GM20431 (cell line): ENCODE measurements around the gene ACOT8.
"Not testable (repeated sequence)": the region's sequence is repeated elsewhere in the genome, so short reads cannot be mapped to it uniquely, and the experiment has no call there.

Experiments used
- in situ Hi-C: fragments of 300-500 bp; cut with MseI, MboI; formaldehyde crosslinking; loops from one replicate; pipeline ENCODE4 v1.15.0; 2020; ENCODE audit warnings: low sequenced_read_pairs; ENCODE audit not compliant: unreplicated experiment

ACOT8 gene

DNA sequence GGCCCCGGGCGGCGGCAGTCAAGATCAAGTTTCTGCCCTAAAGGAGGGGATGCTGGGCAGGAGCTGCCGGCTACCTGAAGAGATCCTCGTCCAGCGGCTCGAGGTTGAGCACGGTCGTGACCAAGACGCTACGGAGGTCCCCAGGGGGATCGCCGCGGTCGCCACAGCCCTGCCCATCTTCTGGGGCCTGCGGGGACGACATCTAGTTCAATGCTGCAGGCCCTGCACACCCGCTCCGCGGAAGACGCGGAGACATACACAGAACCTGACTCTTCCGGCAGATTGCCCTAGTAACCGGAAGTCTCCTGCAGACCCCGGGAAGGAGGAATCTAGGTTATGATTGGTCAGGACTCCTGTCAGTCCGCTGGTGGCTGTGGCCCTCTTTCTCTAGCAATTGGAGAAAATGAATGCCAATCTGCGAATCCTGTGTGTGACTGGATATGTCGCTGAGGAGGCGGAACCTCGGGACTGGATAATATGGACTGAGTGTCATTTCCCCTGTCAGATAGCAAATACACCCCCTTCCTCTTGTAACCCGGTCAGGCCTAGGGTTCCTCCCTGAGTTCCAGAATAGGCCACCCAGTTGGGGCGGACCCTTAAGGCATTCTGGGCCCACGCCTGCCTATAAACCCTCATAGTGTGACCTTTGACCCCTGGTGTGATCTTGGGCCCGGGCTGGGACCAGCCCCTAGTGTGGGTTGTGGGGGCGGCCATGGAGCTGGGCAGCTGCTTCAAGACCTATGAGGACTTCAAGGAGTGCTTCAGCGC is at the start of gene ACOT8, which contains the start of gene ZSWIM3:
Gene ACOT8, minus strand, starts transcription at position 279 of the 768 bp plus-strand sequence. Its CDS starts 77 bp downstream, at position 202.
Gene ZSWIM3, plus strand, starts transcription at position 501 of the 768 bp plus-strand sequence. Its CDS starts 212 bp downstream, at position 713.
- in situ Hi-C loops, result no loop called here

DNA sequence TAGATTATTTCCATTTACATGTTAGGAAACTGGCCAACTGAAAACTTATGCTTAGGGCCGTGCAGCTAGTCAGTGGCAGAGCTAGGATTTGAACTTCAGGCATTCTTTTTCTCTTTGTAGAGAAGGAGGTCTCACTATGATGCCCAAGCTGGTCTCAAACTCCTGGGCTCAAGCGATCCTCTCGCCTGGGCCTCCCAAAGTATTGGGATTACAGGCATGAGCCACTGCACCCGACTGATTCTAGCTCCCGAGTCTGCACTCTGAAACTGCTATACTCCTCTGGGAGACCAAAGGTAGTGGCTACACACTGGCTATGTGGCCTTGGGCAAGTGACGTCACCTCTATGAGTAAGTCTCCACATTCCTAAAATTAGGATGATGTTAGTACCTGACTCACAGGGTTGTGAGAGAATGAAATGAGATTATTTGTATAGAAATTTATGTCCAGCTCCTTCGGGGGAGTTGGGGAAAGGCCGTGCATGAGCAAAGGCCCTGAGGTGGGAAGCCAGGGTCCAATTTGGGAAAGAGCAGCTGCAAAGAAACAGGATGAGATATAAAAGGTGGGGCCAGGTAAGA is 48.4 kb upstream of the ACOT8 start:
- in situ Hi-C loops, result no loop called here

DNA sequence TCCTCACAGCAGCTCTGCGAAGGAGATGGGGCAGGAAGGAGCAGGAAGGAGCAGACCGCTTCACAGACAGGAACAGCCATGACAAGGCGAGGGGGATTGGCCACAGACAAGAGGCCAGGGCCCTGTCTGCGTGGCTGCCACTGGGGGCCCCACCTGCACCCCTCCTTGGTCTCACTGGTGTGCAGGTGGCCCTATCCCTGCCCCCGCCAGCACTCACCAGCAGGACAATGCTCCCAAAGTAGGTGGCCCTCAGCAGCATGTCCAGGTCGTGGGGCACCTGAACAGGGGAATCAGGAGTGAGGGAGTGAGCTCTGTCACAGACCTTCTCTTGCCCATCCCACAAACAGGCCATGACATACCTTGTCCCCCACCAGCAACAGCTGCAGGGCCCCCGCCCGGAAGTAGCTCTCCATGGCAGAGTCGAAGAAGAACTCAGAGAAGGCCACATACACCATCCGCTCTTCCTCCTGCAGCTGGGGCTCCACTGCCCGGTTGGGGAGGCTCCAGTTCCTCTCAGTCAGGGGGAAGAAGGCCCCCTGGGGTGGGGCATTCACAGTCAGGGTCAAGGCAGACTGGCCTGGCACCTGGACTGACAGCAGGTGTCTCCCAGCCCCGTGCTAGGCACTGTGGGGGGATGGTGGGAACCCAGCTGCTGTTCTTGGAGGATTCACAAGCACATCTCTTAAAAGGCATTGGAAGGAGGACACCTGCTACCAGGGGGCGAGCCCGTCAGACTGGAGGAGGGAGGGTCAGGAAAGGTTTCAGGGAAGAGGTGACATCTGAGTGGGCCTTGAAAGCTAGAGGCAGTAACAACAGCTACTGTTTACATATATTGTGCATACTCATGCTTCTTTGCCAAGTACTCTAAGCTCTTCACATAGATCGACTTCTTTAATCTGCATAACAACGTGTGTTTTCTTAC is 47.7 kb upstream of the ACOT8 start:
- in situ Hi-C loops, result no loop called here

DNA sequence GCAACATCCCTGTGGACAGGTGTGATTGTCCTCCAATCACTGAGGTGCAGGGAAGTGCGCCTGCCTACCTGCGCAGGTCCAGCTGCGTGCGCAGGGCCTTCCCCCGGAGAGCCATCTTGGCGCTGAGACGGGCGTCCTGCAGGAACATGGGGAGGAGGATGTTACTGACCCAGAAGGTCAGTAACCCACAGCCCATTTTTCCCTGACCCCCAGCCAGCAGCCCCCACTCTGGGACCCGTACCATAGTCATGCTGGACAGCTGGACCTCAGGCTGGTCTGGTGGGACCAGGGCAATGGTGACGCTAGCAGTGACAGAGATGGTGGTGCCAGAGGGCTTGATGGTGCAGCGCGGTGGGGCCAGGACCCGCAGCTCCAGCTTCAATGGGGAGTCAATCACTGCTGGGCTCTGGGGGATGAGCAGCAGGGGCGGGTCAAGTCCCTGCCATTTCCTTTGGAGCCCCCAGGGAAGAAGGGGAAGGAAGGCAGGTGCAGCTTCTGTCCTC is 45.1 kb upstream of the ACOT8 start:
- in situ Hi-C loops, result no loop called here

DNA sequence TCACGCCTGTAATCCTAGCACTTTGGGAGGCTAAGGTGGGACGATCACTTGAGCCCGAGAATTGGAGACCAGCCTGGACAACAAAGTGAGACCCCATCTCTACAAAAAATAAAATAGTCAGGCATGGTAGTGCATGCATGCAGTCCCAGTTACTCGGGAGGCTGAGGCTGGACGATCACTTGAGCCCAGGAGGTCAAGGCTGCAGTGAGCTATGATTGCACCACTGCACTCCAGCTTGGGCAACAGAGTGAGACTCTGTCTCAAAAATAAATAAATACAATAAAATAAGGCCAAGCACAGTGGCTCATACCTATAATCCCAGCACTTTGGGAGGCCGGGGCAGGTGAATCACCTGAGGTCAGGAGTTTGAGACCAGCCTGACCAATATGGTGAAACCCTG is 44.1 kb upstream of the ACOT8 start:
- in situ Hi-C loops, result not testable (repeated sequence)

DNA sequence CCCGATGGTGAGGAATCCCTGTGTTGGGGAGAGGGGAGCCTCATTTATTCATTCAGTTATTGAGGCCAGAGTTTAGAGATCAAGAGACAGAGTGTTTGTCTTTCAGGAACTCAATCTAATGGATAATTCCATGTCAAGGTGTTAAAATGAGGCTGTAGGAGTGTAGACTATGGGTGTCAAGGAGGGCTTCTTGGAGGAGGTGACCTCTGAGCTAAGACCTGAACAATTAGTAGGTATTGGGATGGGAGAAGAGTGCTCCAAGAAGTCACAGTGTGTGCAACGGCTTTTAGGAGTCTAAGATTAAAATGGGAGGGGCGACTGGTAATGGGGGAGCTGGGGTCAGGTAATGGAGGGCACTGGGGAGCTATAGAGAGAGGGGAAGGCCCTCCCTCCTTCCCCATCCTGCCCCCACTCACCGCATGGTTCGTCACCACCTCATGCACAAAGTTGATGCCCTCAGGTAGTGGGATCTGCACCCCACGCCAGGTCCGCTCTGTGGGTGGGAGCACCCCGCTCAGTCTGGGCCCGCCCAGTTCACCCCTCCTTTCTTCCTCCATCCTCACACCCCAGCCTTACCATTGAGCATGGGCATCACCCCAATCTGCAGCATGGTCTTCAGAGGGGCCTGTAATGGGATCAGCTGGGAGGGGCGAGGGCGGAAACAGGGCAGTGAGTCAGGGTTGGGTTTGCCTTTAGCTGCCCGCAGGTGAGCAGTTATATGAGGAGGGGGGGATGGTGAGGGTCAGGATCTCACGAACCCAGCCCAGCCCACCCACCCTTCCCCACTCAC is 42.0 kb upstream of the ACOT8 start:
- in situ Hi-C loops, result no loop called here

DNA sequence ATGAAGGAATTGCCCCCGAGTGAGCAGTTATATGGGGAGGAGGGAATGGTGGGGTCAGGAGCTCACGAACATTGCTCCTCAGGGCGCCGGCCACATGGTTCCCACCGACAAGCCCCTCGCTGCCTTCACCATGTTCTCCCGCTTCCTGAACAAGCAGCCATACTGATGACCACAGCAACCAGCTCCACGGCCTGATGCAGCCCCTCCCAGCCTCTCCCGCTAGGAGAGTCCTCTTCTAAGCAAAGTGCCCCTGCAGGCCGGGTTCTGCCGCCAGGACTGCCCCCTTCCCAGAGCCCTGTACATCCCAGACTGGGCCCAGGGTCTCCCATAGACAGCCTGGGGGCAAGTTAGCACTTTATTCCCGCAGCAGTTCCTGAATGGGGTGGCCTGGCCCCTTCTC is 41.1 kb upstream of the ACOT8 start:
- in situ Hi-C loops, result no loop called here

DNA sequence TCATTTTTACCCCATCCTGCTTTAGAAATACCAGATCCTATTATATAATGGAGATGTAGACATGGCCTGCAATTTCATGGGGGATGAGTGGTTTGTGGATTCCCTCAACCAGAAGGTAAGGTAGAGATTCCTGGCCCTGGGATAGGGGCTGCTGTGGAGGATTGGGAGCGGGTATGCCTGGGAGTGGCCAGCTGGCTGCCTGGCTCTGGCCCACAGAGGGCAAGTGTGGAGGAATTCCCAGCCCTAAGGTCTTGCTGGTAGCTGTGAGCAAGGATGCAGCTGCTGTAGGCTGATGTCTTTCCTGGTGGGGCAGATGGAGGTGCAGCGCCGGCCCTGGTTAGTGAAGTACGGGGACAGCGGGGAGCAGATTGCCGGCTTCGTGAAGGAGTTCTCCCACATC is 40.5 kb upstream of the ACOT8 start:
- in situ Hi-C loops, result no loop called here

DNA sequence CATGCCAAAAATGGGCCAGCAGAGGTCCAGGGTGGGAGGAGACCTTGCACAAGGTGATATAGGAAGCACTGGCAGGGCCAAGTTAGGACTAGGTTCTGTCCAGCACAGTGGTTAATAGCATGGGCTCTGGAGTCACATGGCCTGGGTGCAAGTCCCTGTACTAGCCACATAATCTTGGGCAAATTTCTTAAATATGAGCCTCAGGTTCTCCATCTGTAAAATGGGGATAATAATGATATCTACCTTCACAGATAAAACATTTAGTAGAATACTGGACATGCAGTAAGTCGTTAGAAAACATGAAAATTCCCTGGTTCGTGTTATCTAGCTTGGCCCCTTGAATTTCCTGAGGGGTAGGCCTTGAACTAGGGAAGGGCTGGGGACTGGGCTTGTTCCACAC is 40.1 kb upstream of the ACOT8 start:
- in situ Hi-C loops, result no loop called here

DNA sequence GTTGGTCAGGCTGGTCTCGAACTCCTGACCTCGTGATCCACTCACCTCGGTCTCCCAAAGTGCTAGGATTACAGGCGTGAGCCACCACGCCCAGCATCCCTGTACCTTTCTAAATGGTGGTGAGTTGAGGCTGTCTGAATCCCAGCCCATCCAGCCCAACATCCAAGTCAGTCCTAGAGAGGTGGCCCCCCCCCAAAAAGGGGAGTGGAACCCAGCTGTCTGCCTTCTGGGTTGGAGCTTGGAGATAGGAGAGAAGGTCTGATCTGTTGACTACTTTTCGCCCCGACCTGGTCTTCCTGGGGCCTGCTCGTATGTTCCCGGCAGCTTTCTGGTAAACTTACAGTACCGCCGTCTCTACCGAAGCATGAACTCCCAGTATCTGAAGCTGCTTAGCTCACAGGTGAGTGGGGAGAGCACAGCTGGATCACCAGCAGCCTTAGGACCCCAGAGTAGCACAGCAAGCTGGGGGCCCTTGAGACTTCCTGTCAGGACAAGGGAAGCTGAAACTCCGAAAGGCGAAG is 39.5 kb upstream of the ACOT8 start:
- in situ Hi-C loops, result no loop called here

DNA sequence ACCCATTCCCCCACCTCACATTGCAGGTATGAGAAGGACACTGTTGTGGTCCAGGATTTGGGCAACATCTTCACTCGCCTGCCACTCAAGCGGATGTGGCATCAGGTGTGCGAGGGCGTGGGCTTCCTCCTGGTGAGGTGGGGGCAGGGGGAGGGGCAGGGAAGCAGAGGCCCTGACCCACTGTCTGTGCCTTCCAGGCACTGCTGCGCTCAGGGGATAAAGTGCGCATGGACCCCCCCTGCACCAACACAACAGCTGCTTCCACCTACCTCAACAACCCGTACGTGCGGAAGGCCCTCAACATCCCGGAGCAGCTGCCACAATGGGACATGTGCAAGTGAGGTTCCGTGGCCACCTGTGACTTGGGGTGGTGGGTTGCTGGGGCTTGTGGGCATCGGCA is 37.6 kb upstream of the ACOT8 start:
- in situ Hi-C loops, result no loop called here

DNA sequence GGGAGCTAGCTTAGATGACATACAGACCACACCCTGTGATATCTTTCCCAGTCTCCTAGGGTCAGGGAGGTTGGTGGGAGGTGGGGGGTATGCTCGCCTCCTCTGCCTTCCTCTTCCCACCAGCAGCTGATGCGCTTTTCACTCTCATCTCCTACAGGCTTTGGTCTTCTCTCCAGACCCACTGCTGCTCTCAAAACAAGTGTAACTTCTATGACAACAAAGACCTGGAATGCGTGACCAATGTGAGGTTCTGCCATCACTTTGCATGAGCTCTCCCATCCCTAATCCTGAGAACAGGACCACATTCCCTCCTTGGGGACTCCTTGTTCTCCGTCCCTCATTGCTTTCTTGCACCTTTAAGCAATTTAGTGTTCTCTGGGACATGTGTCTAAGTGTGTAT is 36.6 kb upstream of the ACOT8 start:
- in situ Hi-C loops, result no loop called here

DNA sequence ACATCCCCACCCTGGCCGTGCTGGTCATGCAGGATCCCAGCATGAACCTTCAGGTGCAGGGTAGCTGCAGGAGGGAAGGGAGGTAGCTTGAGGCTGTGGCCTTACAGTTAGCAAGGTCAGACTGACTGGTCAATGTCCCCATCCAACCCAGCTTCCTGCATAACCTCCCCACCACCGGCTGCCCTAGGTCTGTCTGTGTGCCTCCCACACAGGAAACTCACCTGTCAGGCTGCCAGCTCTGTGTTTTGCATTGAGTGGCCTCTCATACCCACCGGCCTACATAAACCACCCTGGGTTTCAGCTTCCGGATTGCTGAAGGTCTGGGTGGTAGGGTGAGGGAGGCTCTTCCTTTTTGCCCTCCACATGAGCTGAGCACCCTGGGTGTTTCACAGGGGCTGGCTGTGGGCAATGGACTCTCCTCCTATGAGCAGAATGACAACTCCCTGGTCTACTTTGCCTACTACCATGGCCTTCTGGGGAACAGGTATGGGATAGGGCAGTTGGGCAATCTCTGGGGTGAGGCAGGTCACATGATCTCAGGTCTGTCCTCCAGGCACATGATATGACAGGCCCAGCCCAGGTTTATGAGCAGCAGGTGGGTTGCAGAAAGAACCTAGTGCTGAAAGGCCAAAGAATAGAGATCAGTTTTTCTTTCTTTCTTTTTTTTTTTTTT is 35.8 kb upstream of the ACOT8 start:
- in situ Hi-C loops, result no loop called here

DNA sequence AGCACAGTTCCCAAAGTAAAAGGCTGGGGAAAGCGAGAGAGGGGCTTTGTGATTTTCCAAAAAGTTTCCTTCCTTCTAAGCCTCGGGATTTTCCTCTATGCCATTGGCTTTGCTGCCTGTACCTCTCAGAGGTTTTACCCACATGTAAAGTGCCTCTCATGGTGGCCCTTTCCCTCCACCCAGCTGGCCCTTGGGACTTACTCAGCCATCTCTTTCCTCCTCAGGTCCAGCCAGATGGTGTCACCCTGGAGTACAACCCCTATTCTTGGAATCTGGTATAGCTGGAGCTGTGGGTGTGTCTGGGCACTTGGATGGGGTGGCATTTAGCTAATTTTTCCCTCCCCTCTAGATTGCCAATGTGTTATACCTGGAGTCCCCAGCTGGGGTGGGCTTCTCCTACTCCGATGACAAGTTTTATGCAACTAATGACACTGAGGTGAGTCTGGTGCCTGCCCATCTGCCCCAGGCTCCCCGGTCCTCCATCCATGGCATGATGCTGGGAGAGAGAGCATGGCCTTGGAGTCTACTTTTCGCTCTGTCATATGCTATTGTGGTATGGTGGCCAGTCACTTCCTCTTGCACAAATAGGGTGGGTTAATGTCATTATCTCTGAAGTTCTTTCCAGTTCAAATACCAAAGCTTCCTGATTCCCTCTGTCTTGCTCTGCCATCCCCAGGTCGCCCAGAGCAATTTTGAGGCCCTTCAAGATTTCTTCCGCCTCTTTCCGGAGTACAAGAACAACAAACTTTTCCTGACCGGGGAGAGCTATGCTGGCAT is 35.0 kb upstream of the ACOT8 start:
- in situ Hi-C loops, result no loop called here

DNA sequence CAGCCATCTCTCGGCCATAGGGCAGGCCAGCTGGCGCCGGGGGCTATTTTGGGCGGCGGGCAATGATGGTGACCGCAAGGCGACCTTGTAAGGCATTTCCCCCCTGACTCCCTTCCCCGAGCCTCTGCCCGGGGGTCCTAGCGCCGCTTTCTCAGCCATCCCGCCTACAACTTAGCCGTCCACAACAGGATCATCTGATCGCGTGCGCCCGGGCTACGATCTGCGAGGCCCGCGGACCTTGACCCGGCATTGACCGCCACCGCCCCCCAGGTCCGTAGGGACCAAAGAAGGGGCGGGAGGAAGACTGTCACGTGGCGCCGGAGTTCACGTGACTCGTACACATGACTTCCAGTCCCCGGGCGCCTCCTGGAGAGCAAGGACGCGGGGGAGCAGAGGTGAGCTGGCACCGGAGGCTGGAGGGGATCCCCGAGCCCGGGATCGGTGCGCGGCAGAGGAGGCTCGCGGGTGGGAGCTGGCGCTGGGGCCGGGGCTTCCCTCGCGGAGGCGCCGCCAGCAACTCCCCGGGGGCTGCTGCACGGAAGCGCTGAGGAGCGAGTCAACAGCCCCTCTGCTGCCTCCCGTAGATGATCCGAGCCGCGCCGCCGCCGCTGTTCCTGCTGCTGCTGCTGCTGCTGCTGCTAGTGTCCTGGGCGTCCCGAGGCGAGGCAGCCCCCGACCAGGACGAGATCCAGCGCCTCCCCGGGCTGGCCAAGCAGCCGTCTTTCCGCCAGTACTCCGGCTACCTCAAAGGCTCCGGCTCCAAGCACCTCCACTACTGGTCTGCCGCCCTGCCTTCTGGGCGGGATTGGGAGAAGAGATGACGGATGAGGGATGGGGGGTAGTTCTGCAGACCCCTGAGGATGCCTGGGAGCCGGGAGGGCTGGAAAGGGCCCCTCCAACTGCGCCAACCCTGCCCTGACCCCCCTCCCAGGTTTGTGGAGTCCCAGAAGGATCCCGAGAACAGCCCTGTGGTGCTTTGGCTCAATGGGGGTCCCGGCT is 34.1 kb upstream of the ACOT8 start, which contains the start of the genes CTSA and NEURL2:
Gene CTSA, plus strand, starts transcription at position 351 of the 999 bp plus-strand sequence. Its CDS starts 234 bp downstream, at position 585.
Gene NEURL2, minus strand, starts transcription at position 224 of the 999 bp plus-strand sequence. Its CDS starts 217 bp downstream, at position 7.
- in situ Hi-C loops, result no loop called here

DNA sequence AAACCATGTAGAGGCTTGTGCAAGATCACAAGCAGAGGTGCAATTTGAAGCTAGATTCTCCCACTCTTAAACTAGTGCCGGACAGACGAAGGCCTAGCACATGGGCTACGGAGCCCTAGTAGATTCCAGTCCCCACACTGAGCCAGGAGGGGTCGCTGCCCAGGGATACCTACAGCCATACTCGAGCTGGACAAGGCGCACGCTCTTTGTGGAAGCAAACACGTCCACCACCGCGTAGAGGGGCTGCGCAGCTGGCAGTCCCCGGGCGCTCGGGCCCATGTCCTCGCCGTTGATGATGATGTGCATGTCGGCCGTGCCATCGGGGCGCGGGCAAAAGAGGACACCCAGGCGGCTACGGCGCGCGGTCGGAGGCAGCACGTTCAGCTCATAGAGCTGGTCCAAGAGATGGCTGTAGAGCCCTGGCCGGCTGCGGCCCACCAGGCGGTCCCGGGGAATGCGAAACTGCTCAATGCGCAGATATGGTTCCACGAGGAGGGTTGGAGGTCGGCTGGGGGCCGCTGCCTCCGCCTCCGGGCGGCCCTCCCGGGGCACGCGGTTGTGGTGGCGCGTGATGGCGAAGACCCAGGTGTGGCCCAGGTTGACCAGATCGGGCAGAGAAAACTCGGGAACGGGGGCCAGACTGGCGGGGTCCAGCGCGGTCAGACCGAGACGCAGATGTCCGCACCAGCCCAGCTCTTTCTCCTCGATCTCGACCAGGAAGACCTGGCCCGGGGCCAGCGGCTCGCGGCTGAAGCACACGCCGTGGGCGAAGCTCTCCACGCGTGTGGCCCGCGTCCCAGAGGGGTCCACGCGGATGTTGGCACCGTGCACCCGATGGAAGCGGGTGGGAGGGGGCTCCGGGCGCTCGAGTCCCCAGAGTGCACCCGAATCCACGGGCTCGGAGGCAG is 33.1 kb upstream of the ACOT8 start:
- in situ Hi-C loops, result no loop called here
